Right ventricle myocardium inferior (tissue), 1 donor: ENCODE measurements around the gene BCAS3. TPM values are rescaled to one million over a fixed set of nuclear protein-coding genes. Genes with fewer than 3 reads are reported as not detected.
"Not testable (repeated sequence)": the region's sequence is repeated elsewhere in the genome, so short reads cannot be mapped to it uniquely, and the experiment has no call there.

Experiments used
- ATAC-seq: fragments of 200-7000 bp; cut with Tn5 transposase; one replicate; pipeline ENCODE4 v1.9.1; 2020; ENCODE audit warnings: mild to moderate bottlenecking, moderate library complexity
- DNase-seq: peaks from one replicate; pipeline ENCODE4 v3.0.0; 2021; ENCODE audit errors: missing footprints
- intact Hi-C: fragments of 100-400 bp; cut with DNase I; formaldehyde crosslinking; loops from one replicate; pipeline ENCODE4 v1.11.0; 2022
- total RNA-seq: library from RNA; stranded (reverse); fragmentation: NEBNext Ultra II Directional; extraction: Animal tissue kit (Norgen Biotek cat#: 25700); gene quantifications from one replicate; pipeline ENCODE4 v1.2.1, GENCODE V29; 2021
- donor health status: DM: no; HTN: yes; CAD: no; lungs with severe emphysema.

Gene BCAS3
- total RNA-seq, 1 donor from 2014 or later: 13.3 TPM

GRCh38 chr17:61422116-61422799 lies 744.6 kb downstream of the BCAS3 start:
- intact Hi-C loops: loop anchor here (5.0 kb wide), 1 partner anchor 415 kb away; no protein-coding TSS in a partner anchor
- DNase-seq: no peak
- ATAC-seq: no peak

- ATAC-seq (no peak), DNase-seq (no peak)
- intact Hi-C loops: loop anchor here (5.0 kb wide), 1 partner anchor 414 kb away; no protein-coding TSS in a partner anchor
These were observed 745.2 kb downstream of the BCAS3 start for GRCh38 chr17:61422869-61423268.

- DNase-seq (no peak), ATAC-seq (no peak)
- intact Hi-C loops: loop anchor here (5.0 kb wide), 1 partner anchor 413 kb away; no protein-coding TSS in a partner anchor
These were observed 746.5 kb downstream of the BCAS3 start for GRCh38 chr17:61423967-61424649.

GRCh38 chr17:61425682-61426481 lies 748.2 kb downstream of the BCAS3 start:
- ATAC-seq (peak; percentile 23), DNase-seq (no peak)
- intact Hi-C loops: no loop called here

GRCh38 chr17:61426482-61427304 lies 749.0 kb downstream of the BCAS3 start:
- ATAC-seq: no peak
- intact Hi-C loops: no loop called here
- DNase-seq: no peak

GRCh38 chr17:61427567-61427966 lies 749.9 kb downstream of the BCAS3 start:
- no peak for ATAC-seq
- intact Hi-C loops: no loop called here
- DNase-seq: no peak

- intact Hi-C loops: no loop called here
- ATAC-seq (no peak), DNase-seq (no peak)
These were observed 751.6 kb downstream of the BCAS3 start for GRCh38 chr17:61429274-61429673.

GRCh38 chr17:61429831-61430230 lies 752.2 kb downstream of the BCAS3 start:
- DNase-seq, intact Hi-C loops: not testable (repeated sequence)

GRCh38 chr17:61431594-61432311 lies 754.1 kb downstream of the BCAS3 start:
- DNase-seq (no peak), ATAC-seq (no peak)
- intact Hi-C loops: no loop called here

More at GRCh38 chr17:61429831-61430230, 752.2 kb downstream of the BCAS3 start:
- ATAC-seq: not testable (repeated sequence)

- intact Hi-C loops: no loop called here
- ATAC-seq: no peak
These were observed 758.6 kb downstream of the BCAS3 start for GRCh38 chr17:61436273-61436672.

GRCh38 chr17:61436995-61437704 lies 759.5 kb downstream of the BCAS3 start:
- intact Hi-C loops: no loop called here
- DNase-seq (no peak), ATAC-seq (no peak)

More at GRCh38 chr17:61436273-61436672, 758.6 kb downstream of the BCAS3 start:
- DNase-seq: no peak

GRCh38 chr17:61440697-61441096 lies 763.0 kb downstream of the BCAS3 start:
- no peak for DNase-seq
- intact Hi-C loops: no loop called here
- ATAC-seq: no peak

- intact Hi-C loops, DNase-seq, ATAC-seq: not testable (repeated sequence)
These were observed 763.9 kb downstream of the BCAS3 start for GRCh38 chr17:61441507-61441906.

- ATAC-seq (no peak), DNase-seq (no peak)
- intact Hi-C loops: no loop called here
These were observed 764.6 kb downstream of the BCAS3 start for GRCh38 chr17:61442136-61442775.
